HepG2 (cell line): ENCODE data around the gene SLC25A48. TPM values are rescaled to one million over a fixed set of nuclear protein-coding genes. Genes with fewer than 3 reads are reported as not detected.

Source experiments
- ARNTL ChIP-seq: sonication (generic); formaldehyde crosslinking; IDR thresholded peaks from 2 replicates; pipeline ENCODE4 v1.4.0; 2020; ENCODE audit warnings: mild to moderate bottlenecking, missing genetic modification reagents
- CEBPB ChIP-seq: IDR thresholded peaks from 2 replicates; pipeline ENCODE4 v1.6.1; 2011; ENCODE audit warnings: low read depth, low read length, improper control_type of control experiment, borderline replicate concordance
- CHCHD3 ChIP-seq: sonication (generic); formaldehyde crosslinking; IDR thresholded peaks from 2 replicates; pipeline ENCODE4 v1.8.0; 2022; ENCODE audit warnings: mild to moderate bottlenecking, missing genetic modification reagents, moderate library complexity
- ELF1 ChIP-seq: sonication (generic); formaldehyde crosslinking; IDR thresholded peaks from 2 replicates; pipeline ENCODE4 v1.4.0; 2020; ENCODE audit warnings: missing genetic modification reagents
- HOXD1 ChIP-seq: sonication (generic); formaldehyde crosslinking; IDR thresholded peaks from 2 replicates; pipeline ENCODE4 v1.5.0; 2020; ENCODE audit warnings: missing genetic modification reagents
- JUN ChIP-seq: sonication (generic); formaldehyde crosslinking; IDR thresholded peaks from 2 replicates; pipeline ENCODE4 v1.4.0; 2020; ENCODE audit warnings: mild to moderate bottlenecking, missing genetic modification reagents
- MAZ ChIP-seq, 2 experiments: sonication (generic) in 1 of 2; formaldehyde crosslinking in 1 of 2; IDR thresholded peaks; 2 replicates each; pipeline versions ENCODE4 v1.5.0 to v1.6.1; 2012 to 2020; ENCODE audit warnings: low read depth in 2 of 2, mild to moderate bottlenecking in 2 of 2, borderline replicate concordance in 1 of 2, improper control_type of control experiment in 1 of 2, low read length in 1 of 2, missing genetic modification reagents in 1 of 2, moderate library complexity in 1 of 2
- MBNL3 ChIP-seq: fragments of 250-450 bp; sonication (Bioruptor Pico); conservative IDR thresholded peaks from 2 replicates; pipeline ENCODE4 v1.8.0; 2022; ENCODE audit warnings: mild to moderate bottlenecking, inconsistent platforms
- MTA3 ChIP-seq: sonication (generic); formaldehyde crosslinking; IDR thresholded peaks from 2 replicates; pipeline ENCODE4 v1.4.0; 2020; ENCODE audit warnings: missing genetic modification reagents
- NFATC3 ChIP-seq: sonication (generic); formaldehyde crosslinking; IDR thresholded peaks from 2 replicates; pipeline ENCODE4 v1.5.1; 2020; ENCODE audit warnings: mild to moderate bottlenecking, missing genetic modification reagents
- NR3C1 ChIP-seq: sonication (generic); formaldehyde crosslinking; IDR thresholded peaks from 2 replicates; pipeline ENCODE4 v1.4.0; 2020; ENCODE audit warnings: missing genetic modification reagents
- PITX1 ChIP-seq: sonication (generic); formaldehyde crosslinking; IDR thresholded peaks from 2 replicates; pipeline ENCODE4 v1.5.1; 2020; ENCODE audit warnings: mild to moderate bottlenecking, missing genetic modification reagents
- RAD21 ChIP-seq: fragments of 450-650 bp; formaldehyde crosslinking; IDR thresholded peaks from 2 replicates; pipeline ENCODE4 v1.5.0; 2020; ENCODE audit warnings: mild to moderate bottlenecking
- SRSF1 ChIP-seq: fragments of 200-400 bp; formaldehyde crosslinking; optimal IDR thresholded peaks from 2 replicates; pipeline ENCODE3; 2017; ENCODE audit warnings: mild to moderate bottlenecking, low read depth, low read length, moderate library complexity
- STAT5B ChIP-seq: sonication (generic); formaldehyde crosslinking; IDR thresholded peaks from 2 replicates; pipeline ENCODE4 v1.4.0; 2020; ENCODE audit warnings: missing genetic modification reagents
- TOPORS ChIP-seq: sonication (generic); formaldehyde crosslinking; IDR thresholded peaks from 2 replicates; pipeline ENCODE4 v1.8.0; 2023; ENCODE audit warnings: mild to moderate bottlenecking, missing genetic modification reagents
- ZNF451 ChIP-seq: sonication (generic); formaldehyde crosslinking; IDR thresholded peaks from 2 replicates; pipeline ENCODE4 v1.5.0; 2020; ENCODE audit warnings: mild to moderate bottlenecking, missing genetic modification reagents
- ZNF644 ChIP-seq: IDR thresholded peaks from 2 replicates; pipeline ENCODE4 v1.6.1; 2016; ENCODE audit warnings: low read depth
- ZNF773 ChIP-seq: sonication (generic); formaldehyde crosslinking; IDR thresholded peaks from 2 replicates; pipeline ENCODE4 v1.4.0; 2020; ENCODE audit warnings: missing genetic modification reagents, borderline replicate concordance
- polyA plus RNA-seq, 8 experiments: library from polyadenylated mRNA; depleted of rRNA in 3 of 8; stranded (reverse) in 7 of 8; unstranded in 1 of 8; fragments of >200 nt; fragmentation: Illumina TruSeq in 4 of 8; extraction: Trizol in 4 of 8; gene quantifications; 2 replicates each; pipeline versions ENCODE4 v1.2.1 to v1.2.3, GENCODE V29; 2011 to 2016; ENCODE audit warnings: low read depth in 4 of 8, missing spikeins in 1 of 8, mixed read lengths in 1 of 8; ENCODE audit not compliant: insufficient read depth in 1 of 8
- total RNA-seq, 5 experiments: library from RNA; depleted of rRNA; stranded (reverse); fragments of >200 nt; fragmentation: Illumina TruSeq; extraction: Trizol; gene quantifications; 2 replicates each; pipeline ENCODE4 v1.2.3, GENCODE V29; 2016; ENCODE audit warnings: low read depth in 1 of 5
- TF ChIP-seq, protein P1 (sequence below): sonication (generic); formaldehyde crosslinking; IDR thresholded peaks from 2 replicates; pipeline ENCODE4 v1.9.0; 2022; ENCODE audit warnings: missing genetic modification reagents, mild to moderate bottlenecking, borderline replicate concordance
- TF ChIP-seq, protein P2 (sequence below): sonication (generic); formaldehyde crosslinking; IDR thresholded peaks from 2 replicates; pipeline ENCODE4 v1.5.0; 2020; ENCODE audit warnings: mild to moderate bottlenecking, missing genetic modification reagents
- TF ChIP-seq, protein P3 (sequence below): sonication (generic); formaldehyde crosslinking; IDR thresholded peaks from 2 replicates; pipeline ENCODE4 v1.4.0; 2020; ENCODE audit warnings: missing genetic modification reagents

SLC25A48 gene
- total and polyA plus RNA-seq, 2 of the 13 experiments (the other 11 are each of a cell fraction or from before 2014, with no cell fraction given): 0.17 to 4.5 TPM

DNA sequence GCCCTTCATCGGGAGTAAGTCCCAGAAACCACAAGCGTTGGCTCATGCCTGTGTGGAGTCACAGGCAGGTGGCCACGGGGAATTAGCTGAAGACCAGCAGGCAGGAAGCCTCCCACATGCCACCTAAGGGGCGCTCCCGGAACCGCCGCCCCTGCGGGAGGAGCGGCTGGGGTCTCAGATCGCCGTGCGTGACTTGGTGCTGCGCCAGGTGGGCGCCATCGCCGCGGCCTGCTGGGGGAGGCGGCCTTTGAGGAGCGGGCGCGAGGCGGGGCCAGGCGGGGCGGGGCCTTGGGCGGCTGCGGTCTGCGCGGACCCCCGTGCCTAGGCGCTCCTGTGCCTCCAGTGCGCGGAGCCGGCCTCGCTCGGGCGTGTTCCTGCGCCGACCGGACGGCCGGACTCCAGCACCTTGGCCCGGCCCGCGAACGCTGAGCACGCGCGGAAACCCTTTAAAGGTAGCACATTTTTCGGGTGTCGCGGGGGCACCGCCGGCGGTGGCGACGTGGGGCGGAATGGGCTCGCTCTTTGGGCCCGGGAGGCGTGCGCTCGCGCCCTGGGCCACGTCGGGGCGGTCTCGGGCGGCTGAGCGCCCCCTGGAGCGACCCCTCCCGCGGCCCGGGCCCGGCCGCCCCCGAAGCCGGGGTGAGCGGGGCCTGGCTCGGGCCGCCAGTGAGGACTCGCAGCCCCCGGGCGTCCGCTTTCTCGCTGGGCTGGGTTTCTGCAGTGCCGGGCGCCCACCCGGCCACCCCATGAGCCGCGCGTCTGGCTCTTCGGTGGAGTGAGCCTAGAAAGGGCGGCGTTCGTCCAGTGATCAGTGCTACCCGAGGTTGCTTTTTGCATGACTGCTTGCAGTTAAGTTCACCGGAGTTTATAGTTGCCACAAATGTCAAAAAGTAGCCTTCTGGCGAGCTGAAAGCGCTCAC is 95.8 kb downstream of the SLC25A48 start (continued):
- TF ChIP-seq TOPORS (no peak), MTA3 (CRISPR knock-in tag) (no peak), NFATC3 (CRISPR knock-in tag) (no peak), ARNTL (CRISPR knock-in tag) (no peak), ZNF451 (CRISPR knock-in tag) (no peak), SRSF1 (no peak), ELF1 (CRISPR knock-in tag) (peak; percentile 34), HOXD1 (no peak), NR3C1 (no peak), CHCHD3 (CRISPR knock-in tag) (no peak), ZNF773 (CRISPR knock-in tag) (0 out of 2 replicates have a peak, but pooled peaks have one; percentile 20), PITX1 (no peak; the same call in 1 of the 2 replicates), ZNF644 (CRISPR knock-in tag) (0 out of 2 replicates have a peak, but pooled peaks have one; percentile 39), MAZ (IDR thresholded peaks at IDR 0.05; ENCODE audit: borderline replicate concordance, low read depth, low read length) (no peak), MAZ (CRISPR knock-in tag; IDR thresholded peaks at IDR 0.05; ENCODE audit: low read depth) (peak; percentile 77), RAD21 (CRISPR knock-in tag) (peak; percentile 18; the same call in 1 of the 2 replicates), MBNL3 (no peak), STAT5B (CRISPR knock-in tag) (no peak), JUN (CRISPR knock-in tag) (no peak), CEBPB (no peak)
- TF ChIP-seq, protein P1, sequence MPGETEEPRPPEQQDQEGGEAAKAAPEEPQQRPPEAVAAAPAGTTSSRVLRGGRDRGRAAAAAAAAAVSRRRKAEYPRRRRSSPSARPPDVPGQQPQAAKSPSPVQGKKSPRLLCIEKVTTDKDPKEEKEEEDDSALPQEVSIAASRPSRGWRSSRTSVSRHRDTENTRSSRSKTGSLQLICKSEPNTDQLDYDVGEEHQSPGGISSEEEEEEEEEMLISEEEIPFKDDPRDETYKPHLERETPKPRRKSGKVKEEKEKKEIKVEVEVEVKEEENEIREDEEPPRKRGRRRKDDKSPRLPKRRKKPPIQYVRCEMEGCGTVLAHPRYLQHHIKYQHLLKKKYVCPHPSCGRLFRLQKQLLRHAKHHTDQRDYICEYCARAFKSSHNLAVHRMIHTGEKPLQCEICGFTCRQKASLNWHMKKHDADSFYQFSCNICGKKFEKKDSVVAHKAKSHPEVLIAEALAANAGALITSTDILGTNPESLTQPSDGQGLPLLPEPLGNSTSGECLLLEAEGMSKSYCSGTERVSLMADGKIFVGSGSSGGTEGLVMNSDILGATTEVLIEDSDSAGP (CRISPR knock-in tag): 0 out of 2 replicates have a peak, but pooled peaks have one; percentile 54
- TF ChIP-seq, protein P2, sequence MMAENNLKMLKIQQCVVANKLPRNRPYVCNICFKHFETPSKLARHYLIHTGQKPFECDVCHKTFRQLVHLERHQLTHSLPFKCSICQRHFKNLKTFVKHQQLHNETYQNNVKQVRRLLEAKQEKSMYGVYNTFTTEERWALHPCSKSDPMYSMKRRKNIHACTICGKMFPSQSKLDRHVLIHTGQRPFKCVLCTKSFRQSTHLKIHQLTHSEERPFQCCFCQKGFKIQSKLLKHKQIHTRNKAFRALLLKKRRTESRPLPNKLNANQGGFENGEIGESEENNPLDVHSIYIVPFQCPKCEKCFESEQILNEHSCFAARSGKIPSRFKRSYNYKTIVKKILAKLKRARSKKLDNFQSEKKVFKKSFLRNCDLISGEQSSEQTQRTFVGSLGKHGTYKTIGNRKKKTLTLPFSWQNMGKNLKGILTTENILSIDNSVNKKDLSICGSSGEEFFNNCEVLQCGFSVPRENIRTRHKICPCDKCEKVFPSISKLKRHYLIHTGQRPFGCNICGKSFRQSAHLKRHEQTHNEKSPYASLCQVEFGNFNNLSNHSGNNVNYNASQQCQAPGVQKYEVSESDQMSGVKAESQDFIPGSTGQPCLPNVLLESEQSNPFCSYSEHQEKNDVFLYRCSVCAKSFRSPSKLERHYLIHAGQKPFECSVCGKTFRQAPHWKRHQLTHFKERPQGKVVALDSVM: peak; percentile 60
- TF ChIP-seq, protein P3, sequence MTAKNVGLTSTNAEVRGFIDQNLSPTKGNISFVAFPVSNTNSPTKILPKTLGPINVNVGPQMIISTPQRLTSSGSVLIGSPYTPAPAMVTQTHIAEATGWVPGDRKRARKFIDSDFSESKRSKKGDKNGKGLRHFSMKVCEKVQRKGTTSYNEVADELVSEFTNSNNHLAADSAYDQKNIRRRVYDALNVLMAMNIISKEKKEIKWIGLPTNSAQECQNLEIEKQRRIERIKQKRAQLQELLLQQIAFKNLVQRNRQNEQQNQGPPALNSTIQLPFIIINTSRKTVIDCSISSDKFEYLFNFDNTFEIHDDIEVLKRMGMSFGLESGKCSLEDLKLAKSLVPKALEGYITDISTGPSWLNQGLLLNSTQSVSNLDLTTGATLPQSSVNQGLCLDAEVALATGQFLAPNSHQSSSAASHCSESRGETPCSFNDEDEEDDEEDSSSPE (CRISPR knock-in tag): peak; percentile 53
